ENCODE results near the gene PAQR6. TPM values are rescaled to one million over a fixed set of nuclear protein-coding genes. Genes with fewer than 3 reads are reported as not detected.

PAQR6 gene
- total RNA-seq, 1 experiment from 2014 or later = 15.8 TPM

- H3K23ac ChIP-seq (ENCODE audit: insufficient read length, low read depth, low read length) = no peak overlapping the region
- no CpG with 5 or more reads among the region's 5 CpGs for WGBS (ENCODE audit: extremely low coverage, insufficient read length, low lambda C conversion rate)
- H3K4ac ChIP-seq (ENCODE audit: low read depth, low read length) = no peak overlapping the region
- peaks cover 20% of the 10 kb centered on the region; the same call in 1 of the 2 replicates for H3K79me2 ChIP-seq (ENCODE audit: insufficient read depth, low read length)
- no peak overlapping the region for H2BK12ac ChIP-seq (ENCODE audit: insufficient read length, low read depth, low read length)
- H4K91ac ChIP-seq (ENCODE audit: insufficient read length, low read depth, low read length) = no peak overlapping the region
- no peaks in the 10 kb centered on the region for H3K9me3 ChIP-seq (ENCODE audit: control insufficient read depth, low read depth, low read length)
- H2AFZ ChIP-seq (ENCODE audit: low read length) = no peak overlapping the region
- no peak overlapping the region for H3K18ac ChIP-seq (ENCODE audit: insufficient read length, low read depth, low read length)
- no peak for DNase-seq
- TF ChIP-seq CTCF (conservative IDR thresholded peaks at IDR 0.05) = no peak
- no peak overlapping the region for H4K8ac ChIP-seq (replicated peaks; ENCODE audit: insufficient read length, low read depth, low read length)
- no peak overlapping the region for H3T11ph ChIP-seq (ENCODE audit: low read length)
- H2BK5ac ChIP-seq (ENCODE audit: insufficient read length, low read length) = no peak overlapping the region
- Mint-ChIP-seq H3K36me3 (ENCODE audit: insufficient read depth in 1 of 3, low read depth in 3 of 3) (peaks cover 7 to 43% (median 19%) of the 10 kb centered on the region in 3 experiments; a peak in 6 of 7 replicates), H3K27me3 (ENCODE audit: low read depth) (no peaks in the 10 kb centered on the region), H3K4me3 (no peak overlapping the region), H3K27ac (peak overlapping the region in 1 of 3 experiments; percentile 84; a peak in 2 of 7 replicates), H3K4me1 (peaks cover 19 to 31% of the 10 kb centered on the region in 2 experiments), H3K9me3 (no peaks in the 10 kb centered on the region)
- no peaks in the 10 kb centered on the region for H4K20me1 ChIP-seq (ENCODE audit: control insufficient read depth, insufficient read depth, insufficient read length)
- H3K14ac ChIP-seq (ENCODE audit: insufficient read depth, low read length) = no peak overlapping the region
- no peak overlapping the region for H2AK5ac ChIP-seq (ENCODE audit: insufficient read length, low read length)
- H2BK120ac ChIP-seq (ENCODE audit: low read depth, low read length, poor library complexity, severe bottlenecking) = no peak overlapping the region
- H3K79me1 ChIP-seq (ENCODE audit: insufficient read depth, low read depth, low read length, poor library complexity, severe bottlenecking) = peaks cover 19% of the 10 kb centered on the region
- H3K27ac ChIP-seq (ENCODE audit: insufficient read length, low read depth, low read length) = no peak overlapping the region
- no peak overlapping the region for H3K56ac ChIP-seq (ENCODE audit: insufficient read length, low read depth, low read length)
- H3K23me2 ChIP-seq (ENCODE audit: insufficient read length, low read depth, low read length, poor library complexity, severe bottlenecking) = peaks cover 5% of the 10 kb centered on the region
- 0 out of 2 replicates have a peak, but pooled peaks cover 7% of the 10 kb centered on the region for H3K4me1 ChIP-seq (ENCODE audit: insufficient read depth, low read length)
- no peak overlapping the region for H4K5ac ChIP-seq (ENCODE audit: insufficient read length, low read depth, low read length)
- H3K9ac ChIP-seq (ENCODE audit: extremely low read depth, insufficient read length, low read length) = no peak overlapping the region
- no peak overlapping the region for H2BK20ac ChIP-seq (ENCODE audit: low read depth, low read length, poor library complexity, severe bottlenecking)
- no peak overlapping the region for H3K4me2 ChIP-seq (ENCODE audit: insufficient read depth, insufficient read length, low read length)
- H3K27me3 ChIP-seq (ENCODE audit: insufficient read depth, low read length) = no peaks in the 10 kb centered on the region
- no peak overlapping the region for H2BK15ac ChIP-seq (ENCODE audit: low read depth, low read length)
Observed at GRCh38 chr1:156198831-156199349, 49.0 kb downstream of the PAQR6 start.
